SJSA1 (cell line): ENCODE measurements around the gene PLCH1. TPM values are rescaled to one million over a fixed set of nuclear protein-coding genes. Genes with fewer than 3 reads are reported as not detected.

Source experiments
- DNase-seq, 2 experiments: peaks; one replicate each; pipeline ENCODE4 v3.0.0-alpha.2; 2015 to 2020; ENCODE audit warnings: low spot score in 2 of 2, low read depth in 1 of 2
- H3K27ac ChIP-seq: fragments of 250-450 bp; sonication (Bioruptor Pico); 2 replicates; pipeline ENCODE4 v1.5.1; 2020; ENCODE audit warnings: mild to moderate bottlenecking, moderate library complexity
- H3K27me3 ChIP-seq: fragments of 250-450 bp; sonication (Bioruptor Pico); replicated peaks from 2 replicates; pipeline ENCODE4 v1.5.1; 2020; ENCODE audit warnings: mild to moderate bottlenecking, moderate library complexity
- H3K36me3 ChIP-seq: fragments of 250-450 bp; sonication (Bioruptor Pico); 2 replicates; pipeline ENCODE4 v1.5.1; 2020; ENCODE audit warnings: mild to moderate bottlenecking
- H3K4me1 ChIP-seq: fragments of 250-450 bp; sonication (Bioruptor Pico); replicated peaks from 2 replicates; pipeline ENCODE4 v1.6.1; 2021; ENCODE audit warnings: mild to moderate bottlenecking
- H3K4me3 ChIP-seq: fragments of 250-450 bp; sonication (Bioruptor Pico); 2 replicates; pipeline ENCODE4 v1.5.1; 2020; ENCODE audit warnings: mild to moderate bottlenecking
- H3K9me3 ChIP-seq: fragments of 250-450 bp; sonication (Bioruptor Pico); replicated peaks from 2 replicates; pipeline ENCODE4 v1.5.1; 2020; ENCODE audit warnings: mild to moderate bottlenecking
- total RNA-seq: library from RNA; depleted of rRNA; stranded (reverse); fragments of >200 nt; shearing (Covaris generic); gene quantifications from 2 replicates; pipeline ENCODE4 v1.2.3, GENCODE V29; 2014

PLCH1 gene
- total RNA-seq, 1 experiment from 2014 or later = 0.13 TPM

DNA sequence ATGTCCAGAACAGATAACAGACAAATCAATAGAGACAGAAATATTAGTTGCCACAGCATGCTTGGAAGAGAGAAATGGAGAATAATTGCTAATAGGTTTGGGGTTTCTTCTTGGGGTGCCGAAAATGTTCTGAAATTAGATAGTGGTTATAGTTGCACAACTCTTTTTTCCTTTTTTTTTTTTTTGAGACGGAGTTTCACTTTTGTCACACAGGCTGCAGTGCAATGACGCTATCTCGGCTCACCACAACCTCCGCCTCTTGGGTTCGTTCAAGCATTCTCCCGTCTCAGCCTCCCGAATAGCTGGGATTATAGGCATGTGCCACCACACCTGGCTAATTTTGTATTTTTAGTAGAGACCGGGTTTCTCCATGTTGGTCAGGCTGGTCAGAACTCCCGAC, 163.3 kb downstream of the PLCH1 start:
- Histone ChIP-seq H3K4me3 (no peak overlapping the region), H3K27me3 (no peaks in the 10 kb centered on the region), H3K36me3 (no peaks in the 10 kb centered on the region), H3K27ac (no peak overlapping the region), H3K9me3 (no peaks in the 10 kb centered on the region), H3K4me1 (no peaks in the 10 kb centered on the region)
- DNase-seq = no peak

DNA sequence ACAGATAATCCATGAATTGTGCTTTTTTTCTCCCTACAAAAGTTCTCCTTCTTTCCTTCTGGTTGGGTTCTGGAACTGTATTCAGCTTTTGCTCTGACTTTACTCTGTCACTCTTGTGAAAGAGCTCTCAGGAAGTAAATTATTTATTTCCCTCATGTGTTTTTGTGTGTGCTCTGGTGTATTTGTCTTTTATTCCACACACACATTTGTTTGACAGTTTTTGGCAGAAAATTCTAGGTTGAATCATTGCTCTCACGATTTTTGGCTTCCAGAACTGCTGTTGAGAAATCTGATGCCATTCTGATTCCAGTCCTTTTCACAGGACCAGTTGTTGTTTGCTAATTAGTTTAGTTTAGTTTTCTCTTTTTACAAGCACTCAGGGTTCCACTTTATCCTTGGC, 172.8 kb downstream of the PLCH1 start:
- H3K4me3 ChIP-seq = no peak overlapping the region
- no peak for DNase-seq
- H3K36me3 ChIP-seq = no peaks in the 10 kb centered on the region
- no peaks in the 10 kb centered on the region for H3K4me1 ChIP-seq
- no peak overlapping the region for H3K27ac ChIP-seq
- H3K27me3 ChIP-seq = no peaks in the 10 kb centered on the region
- no peaks in the 10 kb centered on the region for H3K9me3 ChIP-seq

- H3K27ac ChIP-seq = no peak overlapping the region
Observed at GRCh38 chr3:155568295-155568694, 176.6 kb downstream of the PLCH1 start.

GRCh38 chr3:155560594-155560993, 184.3 kb downstream of the PLCH1 start:
- no peaks in the 10 kb centered on the region for H3K36me3 ChIP-seq

More at GRCh38 chr3:155568295-155568694, 176.6 kb downstream of the PLCH1 start:
- H3K27me3 ChIP-seq = no peaks in the 10 kb centered on the region
- no peak overlapping the region for H3K4me3 ChIP-seq
- no peak for DNase-seq
- no peaks in the 10 kb centered on the region for H3K4me1 ChIP-seq
- H3K36me3 ChIP-seq = no peaks in the 10 kb centered on the region
- no peaks in the 10 kb centered on the region for H3K9me3 ChIP-seq

DNA sequence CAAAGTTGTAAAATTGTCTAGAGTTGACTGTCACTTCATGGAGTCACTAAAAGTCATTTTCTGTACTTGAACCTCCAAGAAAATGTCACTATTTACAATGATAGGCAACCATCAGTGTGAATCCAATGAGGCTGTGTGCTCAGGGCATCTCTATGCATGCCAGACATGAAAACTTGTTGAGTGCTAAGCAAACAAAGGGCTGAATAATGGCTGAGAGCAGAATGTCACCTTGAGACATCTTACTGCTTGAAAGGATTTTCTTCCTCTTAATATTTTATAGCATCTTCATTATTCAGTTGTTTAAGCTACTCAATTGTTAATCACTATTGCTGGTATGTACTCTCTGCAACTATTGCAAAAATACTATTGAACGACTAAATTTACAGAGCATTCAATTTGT, 184.7 kb downstream of the PLCH1 start:
- no peak overlapping the region for H3K27ac ChIP-seq
- no peaks in the 10 kb centered on the region for H3K27me3 ChIP-seq
- no peak overlapping the region for H3K4me3 ChIP-seq
- DNase-seq = peak in 1 of 2 experiments; percentile 2
- H3K9me3 ChIP-seq = no peaks in the 10 kb centered on the region
- no peaks in the 10 kb centered on the region for H3K36me3 ChIP-seq
- peaks cover 14% of the 10 kb centered on the region for H3K4me1 ChIP-seq

More at GRCh38 chr3:155560594-155560993, 184.3 kb downstream of the PLCH1 start:
- H3K27ac ChIP-seq = no peak overlapping the region
- peak; percentile 52 to 57 for DNase-seq
- H3K27me3 ChIP-seq = no peaks in the 10 kb centered on the region
- no peak overlapping the region for H3K4me3 ChIP-seq
- peaks cover 14% of the 10 kb centered on the region for H3K4me1 ChIP-seq
- H3K9me3 ChIP-seq = no peaks in the 10 kb centered on the region

DNA sequence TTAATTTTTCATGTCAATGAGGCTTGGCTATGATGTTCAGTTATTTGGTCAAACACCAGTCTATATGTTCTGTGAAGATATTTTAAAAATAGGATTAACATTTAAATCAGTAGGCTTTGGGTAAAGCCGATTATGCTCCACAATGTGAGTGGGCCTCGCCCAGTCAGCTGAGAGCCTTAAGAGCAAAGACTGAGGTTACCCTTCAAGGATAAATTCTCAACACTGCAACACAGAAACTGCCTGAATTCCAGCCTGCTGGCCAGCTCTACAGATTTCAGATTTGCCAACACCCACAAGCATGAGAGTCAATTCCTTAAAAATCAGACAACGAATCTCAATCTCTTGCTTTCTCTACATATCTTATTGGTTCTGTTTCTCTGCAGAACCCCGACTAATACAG, 188.3 kb downstream of the PLCH1 start:
- H3K36me3 ChIP-seq = no peaks in the 10 kb centered on the region
- H3K4me1 ChIP-seq = peaks cover 14% of the 10 kb centered on the region
- H3K9me3 ChIP-seq = no peaks in the 10 kb centered on the region
- DNase-seq = no peak
- H3K4me3 ChIP-seq = no peak overlapping the region
- H3K27ac ChIP-seq = no peak overlapping the region
- H3K27me3 ChIP-seq = no peaks in the 10 kb centered on the region

GRCh38 chr3:155555479-155556060, 189.3 kb downstream of the PLCH1 start:
- H3K9me3 ChIP-seq = no peaks in the 10 kb centered on the region
- no peak for DNase-seq
- H3K27me3 ChIP-seq = no peaks in the 10 kb centered on the region
- peaks cover 11% of the 10 kb centered on the region for H3K4me1 ChIP-seq
- no peak overlapping the region for H3K4me3 ChIP-seq
- no peaks in the 10 kb centered on the region for H3K36me3 ChIP-seq
- H3K27ac ChIP-seq = no peak overlapping the region

- H3K27me3 ChIP-seq = no peaks in the 10 kb centered on the region
- H3K4me1 ChIP-seq = peaks cover 5% of the 10 kb centered on the region
- DNase-seq = no peak
- no peak overlapping the region for H3K27ac ChIP-seq
- H3K9me3 ChIP-seq = no peaks in the 10 kb centered on the region
- no peaks in the 10 kb centered on the region for H3K36me3 ChIP-seq
- no peak overlapping the region for H3K4me3 ChIP-seq
Observed at GRCh38 chr3:155554777-155555451, 190.0 kb downstream of the PLCH1 start.

DNA sequence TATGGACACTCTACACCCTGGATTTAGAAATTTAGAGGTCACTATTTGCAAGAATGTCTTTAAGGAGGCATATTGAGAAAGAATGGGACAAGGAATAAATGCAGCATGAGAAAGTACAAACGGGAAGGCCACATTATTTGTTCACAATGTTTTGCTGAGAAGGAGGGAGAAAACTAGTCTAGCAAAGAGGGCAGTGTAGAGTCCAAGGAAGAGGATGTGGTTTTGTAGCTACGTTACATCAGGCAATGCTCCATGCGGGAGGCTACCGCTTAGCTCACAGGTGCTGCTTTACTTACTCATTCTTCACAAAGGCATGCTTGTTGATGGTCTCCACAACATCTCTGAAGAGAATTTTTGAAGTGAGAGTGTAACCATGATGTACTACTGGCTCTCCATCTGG, 191.1 kb downstream of the PLCH1 start:
- no peaks in the 10 kb centered on the region for H3K9me3 ChIP-seq
- no peak overlapping the region for H3K4me3 ChIP-seq
- no peaks in the 10 kb centered on the region for H3K27me3 ChIP-seq
- no peak for DNase-seq
- H3K27ac ChIP-seq = no peak overlapping the region
- peaks cover 12% of the 10 kb centered on the region for H3K4me1 ChIP-seq
- H3K36me3 ChIP-seq = no peaks in the 10 kb centered on the region

GRCh38 chr3:155553326-155553725, 191.5 kb downstream of the PLCH1 start:
- Histone ChIP-seq H3K4me3 (no peak overlapping the region), H3K4me1 (peaks cover 16% of the 10 kb centered on the region)

GRCh38 chr3:155550391-155550790, 194.5 kb downstream of the PLCH1 start:
- Histone ChIP-seq H3K27me3 (no peaks in the 10 kb centered on the region), H3K4me1 (peaks cover 15% of the 10 kb centered on the region), H3K4me3 (no peak overlapping the region), H3K36me3 (no peaks in the 10 kb centered on the region), H3K9me3 (no peaks in the 10 kb centered on the region), H3K27ac (no peak overlapping the region)
- DNase-seq = no peak

More at GRCh38 chr3:155553326-155553725, 191.5 kb downstream of the PLCH1 start:
- no peak overlapping the region for H3K27ac ChIP-seq
- no peak for DNase-seq
- no peaks in the 10 kb centered on the region for H3K27me3 ChIP-seq
- no peaks in the 10 kb centered on the region for H3K9me3 ChIP-seq
- no peaks in the 10 kb centered on the region for H3K36me3 ChIP-seq

GRCh38 chr3:155549087-155549486, 195.8 kb downstream of the PLCH1 start:
- Histone ChIP-seq H3K36me3 (no peaks in the 10 kb centered on the region), H3K27ac (no peak overlapping the region), H3K4me3 (no peak overlapping the region), H3K27me3 (no peaks in the 10 kb centered on the region), H3K9me3 (no peaks in the 10 kb centered on the region), H3K4me1 (peaks cover 15% of the 10 kb centered on the region)
- DNase-seq = peak in 1 of 2 experiments; percentile 37

GRCh38 chr3:155548195-155548594, 196.7 kb downstream of the PLCH1 start:
- Histone ChIP-seq H3K4me1 (peaks cover 15% of the 10 kb centered on the region), H3K36me3 (no peaks in the 10 kb centered on the region), H3K27me3 (no peaks in the 10 kb centered on the region), H3K9me3 (no peaks in the 10 kb centered on the region), H3K27ac (no peak overlapping the region), H3K4me3 (no peak overlapping the region)
- peak in 1 of 2 experiments; percentile 42 for DNase-seq

- DNase-seq = no peak
- Histone ChIP-seq H3K9me3 (no peaks in the 10 kb centered on the region; the same call in 1 of the 2 replicates), H3K4me3 (no peak overlapping the region), H3K36me3 (no peaks in the 10 kb centered on the region), H3K4me1 (no peaks in the 10 kb centered on the region), H3K27me3 (no peaks in the 10 kb centered on the region), H3K27ac (no peak overlapping the region)
Observed at GRCh38 chr3:155535098-155535497, 209.8 kb downstream of the PLCH1 start.
